Activated naive CD4-positive, alpha-beta T cell treated with Interleukin-2 at 50 U/mL for 16 hours (primary cell): Measurements from ENCODE around the gene HNRNPCL1.
"Not testable (repeated sequence)": the region's sequence is repeated elsewhere in the genome, so short reads cannot be mapped to it uniquely, and the experiment has no call there.

Source experiments
- DNase-seq: peaks from one replicate; pipeline ENCODE4 v3.0.0-alpha.2; 2020

HNRNPCL1 gene

DNA sequence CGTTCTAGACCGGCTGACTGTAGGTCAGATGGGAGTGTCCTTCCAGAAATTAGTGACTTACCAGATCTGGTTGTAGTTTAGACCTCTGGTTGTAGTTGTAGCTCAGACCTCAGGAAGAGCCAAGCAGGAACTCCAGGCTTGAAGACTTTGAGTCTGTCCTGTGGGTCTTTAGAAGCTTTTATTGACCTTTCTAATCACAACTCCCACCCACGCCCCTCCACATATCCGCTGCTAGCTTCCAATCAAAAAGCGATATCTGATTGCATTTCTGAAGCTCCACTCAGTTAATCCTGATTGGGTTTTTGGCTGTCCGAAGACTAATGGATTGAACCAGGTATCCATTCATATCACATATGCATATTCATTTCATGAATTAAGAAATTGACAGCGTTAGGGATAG, at the start of gene HNRNPCL1:
TSS of gene HNRNPCL1 (minus strand) at position 101 of the 400 bp plus-strand sequence. CDS start 431 bp downstream, outside the sequence.
- not testable (repeated sequence) for DNase-seq

DNA sequence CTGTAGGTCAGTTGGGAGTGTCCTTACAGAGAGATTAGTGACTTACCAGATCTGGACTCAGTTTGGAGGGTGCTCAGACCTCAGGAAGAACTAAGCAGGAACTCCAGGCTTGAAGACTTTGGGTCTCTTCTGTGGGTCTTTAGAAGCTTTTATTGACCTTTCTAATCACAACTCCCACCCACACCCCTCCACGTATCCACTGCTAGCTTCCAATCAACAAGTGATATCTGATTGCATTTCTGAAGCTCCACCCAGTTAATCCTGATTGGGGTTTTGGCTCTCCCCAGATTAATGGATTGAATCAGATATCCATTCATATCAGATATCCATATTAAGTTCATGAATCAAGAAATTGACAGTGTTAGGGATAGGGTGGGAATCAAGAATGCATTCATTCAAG, 49.6 kb upstream of the HNRNPCL1 start, which contains the start of gene PRAMEF10:
TSS of gene PRAMEF10 (minus strand) at position 101 of the 400 bp plus-strand sequence. CDS start 2,423 bp downstream, outside the sequence.
- not testable (repeated sequence) for DNase-seq

DNA sequence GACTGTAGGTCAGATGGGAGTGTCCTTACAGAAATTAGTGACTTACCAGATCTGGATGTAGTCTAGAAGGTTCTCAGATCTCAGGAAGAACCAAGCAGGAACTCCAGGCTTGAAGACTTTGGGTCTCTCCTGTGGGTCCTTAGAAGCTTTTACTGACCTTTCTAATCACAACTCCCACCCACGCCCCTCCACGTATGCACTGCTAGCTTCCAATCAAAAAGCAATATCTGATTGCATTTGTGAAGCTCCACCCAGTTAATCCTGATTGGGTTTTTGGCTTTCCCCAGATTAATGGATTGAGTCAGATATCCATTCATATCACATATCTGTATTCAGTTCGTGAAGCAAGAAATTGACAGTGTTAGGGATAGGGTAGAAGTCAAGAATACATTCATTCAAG, 37.6 kb upstream of the HNRNPCL1 start, which contains the start of gene PRAMEF4:
TSS of gene PRAMEF4 (minus strand) at position 101 of the 400 bp plus-strand sequence. CDS start 2,807 bp downstream, outside the sequence.
- DNase-seq: not testable (repeated sequence)

DNA sequence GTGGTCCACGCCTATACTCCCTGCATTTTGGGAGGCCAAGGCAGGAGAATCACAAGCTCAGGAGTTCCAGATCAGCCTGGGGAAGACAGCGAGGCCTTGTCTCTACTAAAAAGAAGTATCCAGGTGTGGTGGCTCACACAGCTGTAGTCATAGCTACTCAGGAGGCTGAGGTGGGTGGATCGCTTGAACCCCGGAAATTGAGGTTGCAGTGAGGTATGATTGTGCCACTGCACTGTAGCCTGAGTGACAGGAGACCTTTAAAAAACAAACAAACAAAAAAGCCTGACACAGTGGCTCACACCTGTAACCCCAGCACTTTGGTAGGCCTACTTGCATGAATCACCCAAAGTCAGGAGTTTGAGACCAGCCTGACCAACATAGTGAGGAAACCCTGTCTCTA, 29.9 kb upstream of the HNRNPCL1 start:
- not testable (repeated sequence) for DNase-seq

DNA sequence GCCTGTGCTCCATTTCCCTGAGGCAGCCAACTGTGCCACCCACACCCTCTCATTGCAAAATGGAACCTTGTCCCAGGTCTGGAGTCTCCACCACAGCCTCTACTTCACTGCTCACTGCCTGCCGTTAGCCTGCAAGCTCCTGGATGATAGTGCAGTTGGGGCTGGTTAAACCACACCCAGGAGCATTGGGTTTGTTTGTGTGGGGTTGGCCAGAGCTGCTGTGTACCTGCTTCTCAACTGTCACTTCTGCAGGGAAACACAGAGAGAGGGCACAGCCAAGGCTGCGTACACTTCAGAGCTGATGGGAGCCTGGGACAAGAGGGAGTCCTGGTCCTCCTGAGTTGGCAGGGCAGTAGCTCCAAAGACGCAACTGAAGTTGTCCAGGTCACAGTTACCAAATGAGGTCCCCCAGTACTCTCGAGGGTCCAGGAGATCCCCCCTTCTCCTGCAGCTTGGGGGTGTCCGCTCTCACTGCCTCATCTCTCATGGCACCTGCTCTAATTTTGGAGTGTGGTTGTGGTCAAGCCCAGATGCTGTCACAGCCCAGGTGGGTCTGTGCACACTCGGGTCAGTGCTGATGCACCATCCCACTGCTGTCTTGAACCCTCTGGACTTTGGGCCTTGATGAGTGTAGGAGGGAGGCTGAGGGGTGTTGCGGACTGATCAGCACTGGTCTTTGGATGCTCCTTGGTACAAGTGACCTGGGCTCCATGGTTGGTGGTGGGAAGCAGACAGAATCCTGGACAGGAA, 14.8 kb upstream of the HNRNPCL1 start:
- not testable (repeated sequence) for DNase-seq

DNA sequence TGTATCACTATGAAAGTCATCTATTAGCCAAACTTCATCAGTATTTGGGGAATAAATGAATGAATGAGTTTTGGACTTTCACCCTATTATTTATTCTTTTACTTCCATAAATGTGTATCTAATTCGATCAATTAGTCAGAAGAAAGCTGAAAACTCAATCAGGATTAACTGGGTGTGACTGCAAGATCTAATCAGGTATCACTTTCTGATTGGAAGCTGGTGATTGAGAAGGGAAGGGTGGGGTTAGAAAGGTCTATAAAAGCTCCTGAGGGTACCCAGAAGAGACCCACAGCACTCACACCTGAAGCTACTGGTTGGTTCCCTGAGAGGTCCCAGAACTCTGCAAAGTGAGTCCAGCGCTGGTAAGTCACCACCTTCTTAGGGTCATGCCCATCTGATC, 8.3 kb upstream of the HNRNPCL1 start, which contains the start of gene PRAMEF2:
TSS of gene PRAMEF2 (plus strand) at position 301 of the 400 bp plus-strand sequence. CDS start 1,924 bp downstream, outside the sequence.
- DNase-seq: not testable (repeated sequence)

DNA sequence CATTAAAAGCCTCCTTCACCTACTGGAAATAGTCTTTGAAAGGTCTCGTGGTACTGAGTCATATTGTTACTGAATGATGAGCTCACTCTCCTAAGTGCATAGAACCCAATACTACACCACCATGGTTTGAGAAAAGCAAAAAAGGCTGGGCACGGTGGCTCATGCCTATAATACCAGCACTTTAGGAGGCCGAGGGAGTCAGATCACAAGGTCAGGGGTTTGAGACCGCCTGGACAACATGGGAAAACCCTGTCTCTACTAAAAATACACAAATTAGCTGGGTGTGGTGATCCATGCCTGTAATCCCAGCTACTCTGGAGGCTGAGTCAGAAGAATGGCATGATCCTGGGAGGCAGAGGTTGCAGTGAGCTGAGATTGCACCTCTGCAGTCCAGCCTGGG, 3.3 kb upstream of the HNRNPCL1 start:
- DNase-seq: no peak

DNA sequence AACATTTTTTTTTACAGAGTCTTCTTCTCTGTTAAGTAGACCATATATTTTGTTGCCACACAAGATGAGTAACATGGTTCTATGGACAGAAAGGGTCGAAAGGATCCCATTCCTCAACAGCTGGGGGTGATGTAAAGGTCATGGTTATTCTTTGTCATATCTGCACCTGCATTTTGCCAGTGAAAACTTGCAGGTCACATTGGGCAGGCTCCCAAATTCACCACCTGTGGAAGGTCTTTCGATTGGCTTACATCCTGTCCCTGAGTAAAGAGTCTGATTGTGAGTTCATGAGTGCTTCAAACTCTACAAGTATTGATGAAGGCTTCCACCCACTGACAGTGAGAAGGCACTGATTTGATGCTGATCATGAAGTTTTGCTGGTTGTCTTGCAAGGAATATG, 15.3 kb downstream of the HNRNPCL1 start:
- DNase-seq: not testable (repeated sequence)

DNA sequence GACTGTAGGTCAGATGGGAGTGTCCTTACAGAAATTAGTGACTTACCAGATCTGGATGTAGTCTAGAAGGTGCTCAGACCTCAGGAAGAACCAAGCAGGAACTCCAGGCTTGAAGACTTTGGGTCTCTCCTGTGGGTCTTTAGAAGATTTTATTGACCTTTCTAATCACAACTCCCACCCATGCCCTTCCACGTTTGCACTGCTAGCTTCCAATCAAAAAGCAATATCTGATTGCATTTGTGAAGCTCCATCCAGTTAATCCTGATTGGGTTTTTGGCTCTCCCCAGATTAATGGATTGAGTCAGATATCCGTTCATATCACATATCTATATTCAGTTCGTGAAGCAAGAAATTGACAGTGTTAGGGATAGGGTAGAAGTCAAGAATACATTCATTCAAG, 17.2 kb downstream of the HNRNPCL1 start, which contains the start of gene PRAMEF11:
TSS of gene PRAMEF11 (minus strand) at position 101 of the 400 bp plus-strand sequence. CDS start 2,621 bp downstream, outside the sequence.
- DNase-seq: not testable (repeated sequence)

DNA sequence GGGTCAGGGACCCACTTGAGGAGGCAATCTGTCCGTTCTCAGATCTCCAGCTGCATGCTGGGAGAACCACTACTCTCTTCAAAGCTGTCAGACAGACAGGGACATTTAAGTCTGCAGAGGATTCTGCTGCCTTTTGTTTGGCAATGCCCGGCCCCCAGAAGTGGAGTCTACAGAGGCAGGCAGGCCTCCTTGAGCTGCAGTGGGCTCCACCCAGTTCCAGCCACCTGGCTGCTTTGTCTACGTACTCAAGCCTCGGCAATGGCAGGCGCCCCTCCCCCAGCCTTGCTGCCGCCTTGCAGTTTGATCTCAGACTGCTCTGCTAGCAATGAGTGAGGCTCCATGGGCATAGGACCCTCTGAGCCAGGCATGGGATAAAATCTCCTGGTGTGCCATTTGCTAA, 29.5 kb downstream of the HNRNPCL1 start:
- not testable (repeated sequence) for DNase-seq

DNA sequence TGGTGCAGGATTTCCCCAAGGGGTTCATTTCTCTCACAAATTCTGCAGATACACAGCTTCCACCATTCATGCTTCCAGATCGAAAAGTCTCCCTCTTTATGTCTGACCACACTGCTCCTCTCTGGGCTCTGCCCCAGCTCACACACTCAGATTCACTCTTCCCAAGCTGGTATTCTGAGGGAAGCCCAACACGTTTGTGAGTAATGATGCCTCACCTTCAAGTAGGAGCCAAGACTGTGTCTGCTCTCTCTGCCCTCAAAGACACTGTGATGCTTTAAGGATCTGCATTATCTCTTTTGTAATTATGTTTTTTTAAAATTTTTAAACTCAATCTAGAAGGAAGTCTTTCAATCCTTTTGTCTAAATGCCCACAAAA, 37.1 kb downstream of the HNRNPCL1 start:
- DNase-seq: no peak

DNA sequence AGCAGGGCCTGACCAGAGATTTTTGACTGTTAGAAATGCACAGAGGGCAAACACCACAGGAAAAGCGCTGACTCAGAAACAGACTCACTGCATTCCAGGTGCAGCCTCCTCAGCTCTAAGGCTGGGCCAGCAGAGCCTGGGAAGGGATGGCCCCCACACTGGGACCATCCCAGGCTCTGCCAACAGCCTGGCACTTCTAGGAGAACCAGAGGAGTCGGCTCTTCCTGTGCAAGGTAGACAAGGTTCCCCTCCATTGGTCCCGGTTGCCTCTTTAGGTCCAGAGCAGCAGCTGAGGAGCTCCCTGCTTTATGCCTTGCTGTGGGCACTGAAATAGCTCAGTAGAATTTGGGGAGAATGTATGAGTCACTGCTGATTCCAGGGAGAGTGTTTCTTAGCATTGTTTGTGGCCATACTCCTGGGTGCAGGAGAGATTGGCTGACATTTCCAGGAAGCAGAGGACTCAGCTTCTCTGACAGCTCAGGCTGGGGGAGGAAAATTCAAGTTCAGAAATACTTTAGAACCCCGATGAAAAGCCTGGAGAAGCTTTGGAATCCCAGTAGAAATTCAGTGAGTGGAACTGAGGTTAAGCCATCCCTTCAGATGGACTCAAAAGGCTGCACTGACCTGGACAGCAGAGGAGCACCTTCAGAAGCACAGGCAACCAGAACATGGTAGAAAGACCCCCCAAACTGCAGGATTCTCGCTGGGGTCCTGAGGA, 37.7 kb downstream of the HNRNPCL1 start:
- DNase-seq: no peak

DNA sequence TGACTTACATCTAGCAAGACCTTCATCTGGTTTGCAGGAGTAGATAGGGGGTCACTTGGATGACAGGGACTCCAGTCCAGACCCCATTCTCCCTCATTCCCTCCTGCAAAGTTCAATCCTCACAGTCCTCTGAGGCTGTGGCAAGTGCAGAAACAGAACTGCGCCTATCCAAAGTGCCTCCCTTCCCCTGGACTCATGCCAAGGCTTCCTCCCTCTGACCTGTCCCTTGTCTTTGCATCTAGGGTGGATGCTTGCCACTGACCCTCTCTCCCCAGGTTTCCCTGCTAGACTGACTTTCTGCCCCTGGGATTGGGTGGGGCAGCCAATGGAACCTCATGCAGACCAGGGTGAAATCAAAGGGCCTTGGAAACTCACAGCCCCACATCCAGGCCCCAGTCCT, 38.6 kb downstream of the HNRNPCL1 start:
- no peak for DNase-seq

DNA sequence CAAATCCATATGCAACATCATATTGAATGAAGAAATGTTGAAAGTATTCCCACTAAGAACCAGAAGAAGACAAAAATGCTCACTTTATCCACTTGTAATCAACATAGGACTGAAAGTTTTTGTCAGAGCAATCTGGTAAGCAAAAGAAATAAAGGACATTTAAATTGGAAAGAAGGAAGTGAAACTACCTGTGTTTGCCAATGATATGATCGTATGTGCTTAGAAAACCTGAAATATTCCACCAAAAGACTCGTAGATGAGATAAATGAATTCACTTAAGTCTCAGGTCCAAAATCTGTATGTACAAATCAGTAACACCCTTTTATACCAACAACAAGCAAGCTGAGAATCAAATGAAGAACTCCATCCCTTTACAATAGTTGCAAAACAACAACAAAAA, 48.8 kb downstream of the HNRNPCL1 start:
- DNase-seq: no peak

DNA sequence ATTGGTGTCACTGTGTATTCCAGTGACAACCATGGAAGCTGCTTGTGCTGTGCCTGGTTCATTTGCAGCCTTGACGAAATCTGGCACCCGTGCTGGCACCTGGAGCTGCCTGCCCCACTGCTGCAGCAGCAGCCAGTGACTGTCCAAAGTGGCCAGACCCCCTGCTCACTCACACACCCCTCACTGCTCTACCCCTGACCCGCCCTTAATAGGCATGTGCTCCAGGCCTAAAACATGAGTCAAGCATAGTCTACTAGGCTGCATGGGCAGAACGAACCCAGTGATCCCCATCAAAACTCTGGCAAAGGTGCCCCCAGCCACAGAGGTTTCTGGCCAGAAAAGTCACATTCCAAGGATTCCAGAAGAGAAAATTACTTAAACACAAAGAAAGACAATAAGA, 49.6 kb downstream of the HNRNPCL1 start:
- DNase-seq: no peak
